ENCODE measurements around the gene ADISSP.

- TF ChIP-seq CTCF (conservative IDR thresholded peaks at IDR 0.05; ENCODE audit: low read depth, low read length): peak; percentile 37
- no peak for TF ChIP-seq EZH2 (IDR thresholded peaks at IDR 0.05; ENCODE audit: borderline replicate concordance, low read depth, low read length, poor library complexity, severe bottlenecking)
Measured at GRCh38 chr20:3795511-3796468, 28.2 kb upstream of the ADISSP start, which contains the start of gene CDC25B.
